Sigmoid colon (tissue), 7 donors: ENCODE data around the gene TM4SF5. TPM values are rescaled to one million over a fixed set of nuclear protein-coding genes. Genes with fewer than 3 reads are reported as not detected.

Source experiments
- DNase-seq: peaks from one replicate; pipeline ENCODE4 v3.0.0-alpha.2; 2019
- H3K27ac ChIP-seq, 4 donors: fragments of 200-600 bp; sonication (generic); one replicate each; pipeline ENCODE4 v1.5.1; 2016 to 2019; ENCODE audit warnings: mild to moderate bottlenecking in 1 of 4
- H3K27me3 ChIP-seq, 3 donors: fragments of 200-600 bp; sonication (generic); one replicate each; pipeline ENCODE4 v1.5.1; 2019; ENCODE audit warnings: mild to moderate bottlenecking in 1 of 3
- H3K36me3 ChIP-seq, 4 donors: fragments of 200-600 bp; sonication (generic); one replicate each; pipeline ENCODE4 v1.5.1; 2016 to 2019
- H3K4me1 ChIP-seq, 4 donors: fragments of 200-600 bp; sonication (generic); one replicate each; pipeline ENCODE4 v1.5.1; 2017 to 2019
- H3K4me3 ChIP-seq, 4 donors: fragments of 200-600 bp; sonication (generic); one replicate each; pipeline ENCODE4 v1.5.1; 2017 to 2019; ENCODE audit warnings: mild to moderate bottlenecking in 2 of 4, moderate library complexity in 1 of 4
- H3K9me3 ChIP-seq, 4 donors: fragments of 200-600 bp in 3 of 4; sonication (generic) in 3 of 4; one replicate each; pipeline versions ENCODE4 v1.5.1 to v1.6.1; 2013 to 2019
- CTCF ChIP-seq, 4 experiments: fragments of 450-650 bp in 3 of 4; fragments of 200-600 bp in 1 of 4; IDR thresholded peaks; one replicate each; pipeline ENCODE4 v1.5.1; 2016 to 2019; ENCODE audit warnings: antibody characterized with exemption in 4 of 4, mild to moderate bottlenecking in 3 of 4, moderate library complexity in 2 of 4
- EP300 ChIP-seq, 4 donors: sonication (generic); formaldehyde crosslinking; IDR thresholded peaks; one replicate each; pipeline ENCODE4 v1.6.1; 2017; ENCODE audit warnings: antibody characterized with exemption in 4 of 4
- POLR2A ChIP-seq, 2 donors: fragments of 450-650 bp; IDR thresholded peaks; one replicate each; pipeline ENCODE4 v1.6.1; 2016; ENCODE audit warnings: antibody characterized with exemption in 2 of 2, mild to moderate bottlenecking in 2 of 2, moderate library complexity in 2 of 2
- POLR2AphosphoS5 ChIP-seq, 4 donors: sonication (generic); formaldehyde crosslinking; IDR thresholded peaks; one replicate each; pipeline ENCODE4 v1.6.1; 2017; ENCODE audit warnings: antibody characterized with exemption in 4 of 4
- WGBS, 2 donors: extraction: QIAGEN DNeasy Blood & Tissue Kit; methylation state at CpG; one replicate each; pipeline ENCODE4 v1.1.7; 2013; 5-methylcytosine and 5-hydroxymethylcytosine counted together
- intact Hi-C: fragments of 100-400 bp; cut with DNase I; formaldehyde crosslinking; loops from one replicate; pipeline ENCODE4 v1.15.1; 2023
- polyA plus RNA-seq, 3 donors: library from polyadenylated mRNA; stranded (reverse); fragments of 200-250 nt; gene quantifications; one replicate each; pipeline ENCODE4 v1.2.3, GENCODE V29; 2013
- total RNA-seq, 4 donors: library from RNA; depleted of rRNA; stranded (reverse); fragments of >200 nt; gene quantifications; one replicate each; pipeline ENCODE4 v1.1.0, GENCODE V29; 2016
- donor health status: healthy with polysubstance abuse.
- donor health status: Bipolar disorder and iron deficiency.
- donor health status: healthy.

TM4SF5 gene
- total and polyA plus RNA-seq, 7 donors, result 7.8 to 19.2 (median 11.1) TPM; not detected in 4

DNA sequence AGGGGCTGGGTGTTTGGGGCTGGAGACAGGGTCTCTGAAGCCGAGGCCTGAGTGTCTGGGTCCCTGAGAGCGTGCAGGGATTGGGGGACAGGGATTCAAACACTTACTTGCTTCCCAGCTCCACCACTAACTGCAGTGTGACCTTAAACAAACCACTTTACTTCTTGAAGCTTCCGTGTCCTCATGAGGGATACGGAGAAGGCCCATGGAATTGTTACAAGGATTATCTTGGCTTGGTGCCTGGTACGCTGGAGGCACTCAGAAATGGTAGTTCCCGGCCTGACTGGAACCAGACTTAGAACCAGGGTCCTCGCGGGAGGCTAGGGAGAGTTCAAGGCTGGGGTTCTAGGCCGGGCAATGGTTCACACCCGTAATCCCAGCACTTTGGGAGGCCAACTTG lies 29.1 kb upstream of the TM4SF5 start:
- no peaks in the 10 kb centered on the region for H3K9me3 ChIP-seq
- TF ChIP-seq POLR2AphosphoS5 (IDR thresholded peaks at IDR 0.05), result no peak
- TF ChIP-seq POLR2A (IDR thresholded peaks at IDR 0.05), result no peak
- TF ChIP-seq CTCF (IDR thresholded peaks at IDR 0.05), result no peak
- TF ChIP-seq EP300 (IDR thresholded peaks at IDR 0.05), result no peak
- H3K36me3 ChIP-seq, result no peaks in the 10 kb centered on the region
- no peak overlapping the region for H3K4me3 ChIP-seq
- H3K4me1 ChIP-seq, result peaks cover 0 to 21% (median 14%) of the 10 kb centered on the region in 4 donors
- peaks cover 7 to 36% (median 27%) of the 10 kb centered on the region in 3 donors for H3K27me3 ChIP-seq
- no peak for DNase-seq
- intact Hi-C loops, result no loop called here
- WGBS, 2 donors, result 55 to 80% methylated on average over 10 of the region's 10 CpGs
- no peak overlapping the region for H3K27ac ChIP-seq

GRCh38 chr17:4743216-4743615 lies 28.5 kb upstream of the TM4SF5 start:
- intact Hi-C loops, result no loop called here
- Histone ChIP-seq H3K27me3 (peaks cover 7 to 41% (median 27%) of the 10 kb centered on the region in 3 donors), H3K4me3 (no peak overlapping the region), H3K27ac (no peak overlapping the region), H3K9me3 (no peaks in the 10 kb centered on the region), H3K36me3 (no peaks in the 10 kb centered on the region), H3K4me1 (peaks cover 0 to 20% (median 13%) of the 10 kb centered on the region in 4 donors)
- TF ChIP-seq CTCF (IDR thresholded peaks at IDR 0.05), result no peak
- TF ChIP-seq POLR2A (IDR thresholded peaks at IDR 0.05), result no peak
- TF ChIP-seq EP300 (IDR thresholded peaks at IDR 0.05), result no peak
- no peak for TF ChIP-seq POLR2AphosphoS5 (IDR thresholded peaks at IDR 0.05)
- WGBS, 2 donors, result 93% methylated on average over 8 of the region's 8 CpGs
- no peak for DNase-seq

- intact Hi-C loops, result no loop called here
- Histone ChIP-seq H3K9me3 (no peaks in the 10 kb centered on the region), H3K27ac (no peak overlapping the region), H3K27me3 (peaks cover 7 to 48% (median 27%) of the 10 kb centered on the region in 3 donors), H3K4me1 (peaks cover 0 to 13% (median 6%) of the 10 kb centered on the region in 4 donors), H3K36me3 (no peaks in the 10 kb centered on the region), H3K4me3 (no peak overlapping the region)
- TF ChIP-seq POLR2A (IDR thresholded peaks at IDR 0.05) (no peak), POLR2AphosphoS5 (IDR thresholded peaks at IDR 0.05) (no peak), EP300 (IDR thresholded peaks at IDR 0.05) (no peak), CTCF (IDR thresholded peaks at IDR 0.05) (no peak)
- no peak for DNase-seq
- WGBS, 2 donors, result 86 to 92% methylated on average over 9 of the region's 9 CpGs
These were observed 27.8 kb upstream of the TM4SF5 start for GRCh38 chr17:4743898-4744297.

DNA sequence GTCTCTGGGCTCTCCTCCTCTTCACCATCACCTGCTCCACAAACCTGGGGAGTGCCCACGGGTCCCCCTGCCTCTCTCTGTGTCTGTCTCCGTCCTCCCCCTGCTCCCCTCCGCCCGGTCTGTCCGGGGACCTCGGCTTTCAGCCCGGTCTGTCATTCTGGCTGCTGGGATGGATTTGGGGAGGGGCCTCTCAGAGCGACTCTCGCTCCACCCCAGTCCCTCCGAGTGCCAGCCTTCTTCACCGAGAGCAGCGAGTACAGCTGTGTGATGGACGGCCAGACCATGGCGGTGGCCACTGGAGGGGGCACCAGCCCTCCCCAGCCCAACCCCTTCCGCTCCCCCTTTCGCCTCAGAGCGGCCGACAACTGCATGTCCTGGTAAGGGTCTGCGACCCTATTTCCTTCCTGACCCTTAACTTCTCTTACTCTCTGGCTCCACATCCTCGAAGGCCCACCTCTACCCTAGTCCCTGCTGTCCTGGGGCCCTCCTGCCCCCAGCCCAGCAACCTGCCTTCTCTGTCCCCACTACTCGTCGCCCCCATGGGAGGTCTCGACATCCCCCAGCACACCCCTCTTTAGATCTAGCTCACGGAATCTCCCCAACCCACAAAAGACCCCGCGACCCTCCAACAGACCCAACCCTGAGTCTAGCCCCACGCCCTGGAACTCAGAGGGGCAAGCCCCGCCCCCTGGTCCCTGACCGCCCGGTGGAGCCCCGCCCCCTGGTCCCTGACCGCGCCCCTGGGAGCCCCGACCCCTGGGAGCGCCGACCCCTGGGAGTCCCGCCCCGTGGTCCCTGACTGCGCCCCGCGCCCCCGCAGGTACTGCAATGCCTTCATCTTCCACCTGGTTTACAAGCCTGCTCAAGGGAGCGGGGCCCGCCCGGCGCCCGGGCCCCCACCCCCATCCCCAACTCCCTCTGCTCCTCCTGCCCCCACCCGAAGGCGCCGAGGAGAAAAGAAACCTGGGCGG lies 26.4 kb upstream of the TM4SF5 start:
- TF ChIP-seq CTCF (IDR thresholded peaks at IDR 0.05) (no peak), POLR2A (IDR thresholded peaks at IDR 0.05) (no peak), POLR2AphosphoS5 (IDR thresholded peaks at IDR 0.05) (no peak), EP300 (IDR thresholded peaks at IDR 0.05) (no peak)
- H3K27me3 ChIP-seq, result peaks cover 7 to 58% (median 27%) of the 10 kb centered on the region in 3 donors
- no peaks in the 10 kb centered on the region for H3K36me3 ChIP-seq
- no peak overlapping the region for H3K27ac ChIP-seq
- peaks cover 0 to 9% (median 0%) of the 10 kb centered on the region in 4 donors for H3K4me1 ChIP-seq
- H3K4me3 ChIP-seq, result no peak overlapping the region
- 12 to 15% methylated on average over 51 of the region's 51 CpGs for WGBS, 2 donors
- intact Hi-C loops, result no loop called here
- no peaks in the 10 kb centered on the region for H3K9me3 ChIP-seq
- DNase-seq, result no peak
